Limb (tissue), 2 donors: ENCODE results near the gene USF1.
"Not testable (repeated sequence)": the region's sequence is repeated elsewhere in the genome, so short reads cannot be mapped to it uniquely, and the experiment has no call there.

ENCODE experiments used
- DNase-seq, 2 donors: peaks; one replicate each; pipeline ENCODE4 v3.0.0-alpha.2; 2016; ENCODE audit errors: extremely low spot score in 2 of 2

The USF1 gene

DNA sequence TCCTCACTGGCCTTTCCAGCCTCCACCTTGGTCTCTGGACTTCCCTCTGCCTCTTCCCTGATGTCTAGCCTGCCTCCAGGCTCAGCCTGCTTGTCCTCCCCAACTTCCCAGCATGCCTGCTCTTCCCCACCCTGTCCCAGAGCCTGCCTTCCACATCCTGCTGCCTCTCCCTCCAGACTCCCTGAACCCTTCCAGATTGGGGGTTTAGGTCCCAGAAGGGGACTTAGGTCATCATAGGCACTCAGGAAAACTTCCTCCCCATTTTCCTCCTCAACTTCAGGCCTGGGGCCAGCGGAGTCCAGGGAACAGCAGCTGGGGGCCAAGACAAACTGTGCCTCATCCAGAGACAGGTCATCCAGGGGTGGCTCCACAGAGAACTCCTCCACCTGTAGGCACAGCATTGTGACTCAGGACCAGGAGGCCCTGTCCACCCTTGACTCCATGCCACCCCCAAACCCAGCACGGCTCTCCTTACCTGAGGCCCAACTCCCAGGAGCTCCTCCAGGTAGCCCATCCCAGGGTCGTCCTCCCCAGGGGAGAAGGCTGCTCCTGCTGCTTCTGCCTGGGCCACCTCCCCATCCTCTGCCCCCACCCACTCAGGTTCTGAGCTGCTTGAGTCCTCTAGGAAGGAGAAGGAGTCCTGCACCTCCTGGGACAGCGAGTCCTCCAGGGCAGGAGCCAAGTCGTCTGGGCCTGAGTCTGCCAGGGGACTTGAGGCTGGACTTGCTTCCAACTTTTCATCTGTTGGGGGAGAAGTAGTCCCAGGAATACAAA lies 3.4 kb upstream of the USF1 start:
- no peak for DNase-seq

DNA sequence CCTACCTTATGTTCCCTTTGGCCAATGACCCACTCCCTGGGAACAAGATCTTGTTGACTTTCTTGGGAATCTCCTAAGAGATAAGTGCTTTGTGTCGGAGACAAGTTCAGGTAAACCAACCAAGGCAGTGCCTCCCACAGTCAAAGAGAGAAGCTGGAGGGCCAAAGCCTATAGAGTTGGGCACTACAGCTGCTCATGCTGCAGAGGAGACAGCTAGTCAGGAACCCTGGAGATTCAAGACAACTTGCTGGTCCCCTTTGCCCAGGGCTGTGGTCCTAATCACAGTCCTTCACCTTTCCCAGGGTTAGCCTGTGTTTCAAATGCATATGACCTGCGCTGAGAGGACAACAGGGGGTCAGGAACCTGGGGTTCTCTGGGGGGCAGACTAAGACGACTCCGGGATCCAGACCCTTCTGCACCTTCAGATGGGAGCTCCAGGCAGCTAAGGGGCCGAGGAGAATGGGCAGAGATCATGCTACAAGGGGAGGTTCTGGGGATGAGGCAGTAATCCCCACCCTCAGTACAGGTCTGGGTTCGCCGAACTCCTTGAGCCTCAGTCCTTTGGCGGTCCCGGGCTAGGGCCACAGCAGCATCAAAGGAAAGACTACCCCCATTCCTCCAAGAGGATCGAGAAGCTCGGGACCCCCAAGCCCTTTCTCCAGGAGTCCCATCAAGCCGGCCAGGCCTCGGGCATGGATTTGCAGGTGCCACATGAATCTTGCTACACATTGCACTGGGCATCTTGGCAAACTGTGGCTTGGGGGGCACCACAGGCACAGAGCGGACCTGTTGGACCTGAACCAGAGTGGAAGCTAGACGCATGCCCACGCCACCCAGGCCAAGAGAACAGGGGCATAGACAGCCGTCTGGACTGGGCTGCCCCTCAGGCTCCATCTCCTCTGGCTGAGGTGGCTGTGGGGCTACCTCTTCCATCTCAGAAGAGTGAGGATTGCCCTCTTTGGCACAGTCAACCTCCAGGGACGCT lies 2.0 kb upstream of the USF1 start:
- no peak for DNase-seq

DNA sequence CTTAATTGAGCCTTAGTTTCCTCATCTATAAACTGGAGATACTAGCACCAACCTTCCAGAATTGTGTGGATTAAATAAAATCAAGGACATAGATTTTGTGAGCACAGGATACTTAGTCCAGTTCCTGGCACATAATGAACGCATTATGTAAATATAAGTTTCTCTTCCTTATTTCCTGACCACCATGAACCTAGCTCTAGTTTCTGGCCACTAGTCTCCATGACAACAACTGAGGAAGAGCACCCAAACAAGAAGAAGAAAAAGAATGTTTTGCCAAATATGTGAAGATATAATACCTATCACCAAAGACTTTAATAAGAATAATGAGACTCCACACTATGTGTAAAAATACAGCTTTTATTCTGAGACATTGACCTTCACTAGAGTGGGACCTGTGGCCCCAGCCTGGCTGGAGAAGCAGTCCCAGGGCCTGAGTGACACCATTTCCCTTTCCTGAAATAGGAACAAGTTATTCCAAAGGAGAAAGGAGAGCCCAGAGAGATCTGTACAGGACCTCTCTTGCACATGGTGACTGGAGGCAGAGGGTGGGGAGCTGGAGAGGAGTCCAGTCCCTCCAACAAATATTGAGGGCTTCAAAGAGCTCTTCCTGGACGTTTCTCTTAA lies 940 bp upstream of the USF1 start:
- no peak for DNase-seq

DNA sequence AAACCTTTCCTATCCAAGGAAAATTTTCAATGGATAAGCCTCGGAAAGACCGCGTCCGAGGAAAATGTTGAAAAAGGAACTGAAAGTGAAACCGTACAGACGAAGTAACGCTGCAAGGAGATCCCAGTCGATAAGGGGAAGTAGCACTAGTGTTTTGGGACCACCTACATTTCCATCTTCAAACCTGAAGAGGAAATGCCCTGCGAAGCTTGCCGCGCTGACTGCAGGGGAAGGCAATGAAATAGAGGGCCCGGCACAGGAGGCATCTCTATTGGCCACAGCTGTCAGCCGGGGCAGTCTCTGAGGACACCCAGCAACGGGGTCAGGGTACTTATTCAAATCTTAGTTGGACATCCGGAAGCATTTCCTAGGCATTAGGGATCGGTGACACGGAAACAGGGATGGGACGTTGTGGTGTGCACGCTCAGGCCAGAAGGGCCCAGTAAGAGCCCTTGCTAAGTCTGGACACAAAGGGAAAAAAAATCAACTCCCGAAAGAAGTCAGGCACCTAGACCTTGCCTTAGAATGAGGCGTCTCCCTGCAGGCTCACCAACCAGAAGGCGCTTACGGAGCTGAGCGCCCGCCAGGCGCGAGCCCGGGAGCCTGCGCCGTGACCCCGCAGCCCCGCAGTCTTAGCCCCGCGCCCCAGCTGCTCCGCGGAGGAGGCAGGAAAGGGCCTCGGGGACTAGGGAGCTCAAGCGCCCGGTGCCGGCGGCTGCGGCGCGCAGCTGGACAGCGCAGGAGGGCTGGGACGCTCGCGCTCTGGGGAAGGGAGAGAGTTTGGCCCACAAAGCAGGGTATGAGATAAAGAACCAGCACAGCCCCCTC lies 655 bp downstream of the USF1 start:
- DNase-seq: peak; percentile 54 to 70

DNA sequence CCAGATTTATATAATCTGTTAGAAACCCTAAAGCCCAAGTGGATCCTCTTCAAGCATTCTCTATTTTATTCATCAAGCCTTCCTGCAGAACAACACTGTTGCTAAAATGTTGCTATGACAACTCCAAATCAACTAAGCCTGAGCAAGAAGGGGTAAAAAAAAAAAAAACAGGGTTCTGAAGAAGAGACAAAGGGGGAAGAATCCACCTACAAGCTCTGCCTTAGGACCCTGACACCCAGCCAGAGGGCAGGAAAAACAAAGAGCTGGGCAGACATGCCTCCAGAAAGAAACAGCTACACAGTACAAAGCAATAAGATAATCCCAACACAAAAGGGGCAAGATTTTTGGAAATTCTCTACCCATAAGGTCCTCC lies 1.3 kb downstream of the USF1 start:
- DNase-seq: peak; percentile 5 to 36

DNA sequence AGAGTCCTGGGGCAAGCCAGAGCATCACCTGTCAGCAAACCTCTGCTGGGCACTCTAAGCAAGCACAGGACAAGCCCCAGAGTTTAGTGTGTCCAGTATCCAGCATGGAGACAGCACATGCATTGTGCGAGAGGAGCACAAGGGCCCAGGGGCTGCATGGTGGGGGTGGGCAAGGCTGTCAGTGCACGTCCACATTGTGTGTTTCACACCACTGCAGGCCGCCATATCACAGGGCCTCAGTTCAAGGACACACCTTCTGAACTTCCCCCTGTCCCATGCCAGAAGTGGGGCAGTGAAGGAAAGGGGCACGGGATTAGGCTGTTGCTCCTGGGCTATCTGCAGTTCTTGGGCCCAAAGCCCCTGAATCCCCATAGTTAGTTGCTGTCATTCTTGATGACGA lies 6.2 kb downstream of the USF1 start:
- DNase-seq: no peak

DNA sequence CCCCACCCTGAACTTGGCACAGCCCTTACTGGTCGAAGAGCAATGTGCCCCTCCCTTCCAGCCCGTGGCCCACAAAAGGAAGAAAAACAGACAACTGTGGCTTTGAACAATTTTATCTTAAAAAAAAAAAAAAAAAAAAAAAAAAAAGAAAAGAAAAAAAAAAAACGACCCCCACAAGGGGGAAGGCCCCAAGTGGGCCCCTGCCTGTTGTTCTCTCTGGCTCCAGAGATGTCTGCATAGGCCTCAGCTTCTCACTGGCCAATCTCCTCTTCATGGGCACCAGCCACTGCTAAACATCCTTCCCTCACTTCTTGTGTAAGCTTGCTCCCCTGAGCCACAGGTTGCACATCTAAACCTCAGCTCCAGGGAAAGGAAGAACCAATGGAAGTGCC lies 6.6 kb downstream of the USF1 start:
- DNase-seq: no peak

DNA sequence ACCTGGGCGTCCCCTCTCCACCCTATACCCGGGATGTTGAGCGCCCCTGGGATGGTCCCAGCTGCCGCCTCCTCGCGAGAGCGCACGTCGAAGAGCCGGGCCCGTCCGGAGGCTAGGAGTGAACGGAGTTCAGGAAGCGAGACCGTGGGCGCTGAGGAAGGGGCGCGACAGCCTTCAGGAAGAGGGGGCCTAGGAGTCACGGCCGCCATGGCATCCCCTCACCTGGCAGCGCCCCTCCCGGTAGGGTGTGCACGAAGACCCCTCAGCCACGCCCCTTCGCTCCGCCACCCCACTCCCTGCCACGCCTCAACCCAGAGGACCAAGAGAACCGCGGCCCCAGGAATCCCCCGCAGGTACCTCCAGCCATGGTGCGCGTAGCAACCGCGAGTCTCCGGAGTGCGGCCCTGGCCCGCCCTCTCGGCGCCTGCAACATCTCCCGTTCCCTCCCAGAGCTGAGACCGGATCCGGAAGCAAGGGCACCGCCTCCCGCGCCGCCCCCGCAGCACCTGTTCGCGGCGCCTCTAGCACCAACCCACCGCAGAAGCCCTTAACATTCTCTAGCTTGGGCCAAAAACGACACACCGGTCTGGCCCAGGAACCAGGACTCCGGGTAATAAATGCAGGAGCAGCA lies 7.1 kb downstream of the USF1 start, which contains the start of gene TSTD1:
TSS of gene TSTD1 (minus strand) at position 442 of the 631 bp plus-strand sequence. CDS start at position 367, 75 bp downstream.
- peak; percentile 21 to 71 for DNase-seq

DNA sequence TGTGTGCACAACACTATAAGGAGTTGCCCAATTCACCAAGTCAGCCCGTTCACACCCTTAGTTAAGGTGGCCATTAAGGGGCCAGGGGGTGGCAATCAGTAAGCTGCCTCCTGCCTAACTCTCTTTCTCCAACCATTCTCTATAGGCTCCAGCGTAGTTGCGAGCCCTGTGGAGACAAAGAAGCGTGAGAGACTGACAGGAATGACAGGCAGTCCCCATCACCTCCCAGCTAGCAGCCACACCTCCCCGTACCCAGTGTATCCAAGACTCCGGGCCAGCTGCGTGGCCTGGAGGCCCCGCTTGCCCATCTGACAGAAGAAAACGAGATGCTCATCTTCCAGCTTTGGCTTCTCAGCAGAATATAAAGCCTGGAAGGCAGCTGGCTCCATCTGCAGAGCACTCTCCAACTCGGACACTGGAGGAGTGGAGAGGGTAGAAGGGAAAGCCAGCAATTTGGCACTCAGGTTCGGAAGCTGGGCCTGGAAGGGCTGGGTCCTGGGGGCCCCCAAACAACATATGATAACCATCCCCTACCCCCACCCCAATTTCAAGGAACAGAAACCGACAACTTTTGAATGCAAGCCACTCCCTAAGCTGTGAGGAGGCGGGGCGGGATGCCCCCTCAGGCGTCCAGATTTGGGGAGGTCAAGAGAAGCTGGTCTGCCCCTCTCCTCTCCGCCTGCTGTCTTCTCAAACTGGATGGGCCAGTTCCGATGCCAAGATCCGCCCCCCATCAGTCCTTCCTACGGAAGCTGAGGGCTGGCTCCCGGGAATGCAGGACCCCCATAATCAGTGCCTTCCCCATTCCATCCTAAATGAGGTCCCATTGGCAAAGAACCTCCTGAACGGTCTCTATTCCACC lies 7.9 kb downstream of the USF1 start:
- no peak for DNase-seq

DNA sequence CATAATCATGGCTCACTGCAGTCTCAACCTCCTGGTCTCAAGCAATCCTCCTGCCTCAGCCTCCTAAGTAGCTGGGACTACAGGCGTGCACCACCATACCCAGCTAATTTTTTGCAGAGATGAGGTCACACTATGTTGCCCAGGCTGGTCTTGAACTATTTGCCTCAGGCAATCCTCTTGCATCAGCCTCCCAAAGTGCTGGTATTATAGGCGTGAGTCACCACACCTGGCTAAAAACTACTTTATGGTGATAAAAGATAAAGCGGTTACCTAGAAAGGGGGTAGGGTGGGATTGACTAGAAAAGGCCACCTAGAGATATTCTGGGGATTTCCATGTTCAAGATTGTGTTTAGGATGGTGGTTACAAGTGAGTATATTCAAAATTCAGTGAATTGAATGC lies 12.0 kb downstream of the USF1 start:
- DNase-seq: no peak

DNA sequence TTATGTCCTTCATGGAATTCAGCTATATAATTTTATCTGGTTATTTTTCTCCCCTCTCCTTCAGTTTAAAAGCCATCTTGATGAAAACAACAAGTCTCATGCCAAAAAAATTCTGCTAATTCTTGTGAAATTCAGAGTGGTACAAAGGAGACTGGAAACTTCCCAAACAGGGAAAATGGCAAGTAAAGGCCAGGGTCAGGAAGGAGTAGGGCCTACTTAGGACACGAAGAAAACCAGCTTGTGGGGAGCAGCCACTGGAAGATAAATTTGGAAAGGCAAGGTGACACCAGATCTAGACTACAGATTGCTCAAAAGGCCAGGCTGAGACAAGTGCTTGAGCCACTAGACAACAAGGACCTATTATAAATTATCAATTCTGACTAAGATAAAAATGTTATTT lies 13.4 kb downstream of the USF1 start:
- no peak for DNase-seq

DNA sequence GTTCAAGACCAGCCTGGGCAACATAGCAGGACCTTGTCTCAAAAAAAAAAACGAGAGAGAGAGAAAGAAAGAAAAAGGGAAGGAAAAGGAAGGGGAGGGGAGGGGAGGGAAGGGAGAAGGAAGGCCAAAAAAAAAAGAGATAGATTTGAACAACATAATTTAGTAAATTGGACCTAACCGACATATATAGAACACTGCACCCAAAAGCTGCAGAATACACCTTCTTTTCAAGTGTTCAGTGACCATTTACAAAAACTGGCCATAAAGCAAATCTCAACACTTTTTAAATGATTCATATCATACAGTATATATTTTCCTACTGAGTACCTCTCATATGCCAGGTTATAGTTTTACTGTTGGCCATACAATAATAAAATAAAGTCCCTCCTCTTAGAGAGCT lies 13.9 kb downstream of the USF1 start:
- no peak for DNase-seq

DNA sequence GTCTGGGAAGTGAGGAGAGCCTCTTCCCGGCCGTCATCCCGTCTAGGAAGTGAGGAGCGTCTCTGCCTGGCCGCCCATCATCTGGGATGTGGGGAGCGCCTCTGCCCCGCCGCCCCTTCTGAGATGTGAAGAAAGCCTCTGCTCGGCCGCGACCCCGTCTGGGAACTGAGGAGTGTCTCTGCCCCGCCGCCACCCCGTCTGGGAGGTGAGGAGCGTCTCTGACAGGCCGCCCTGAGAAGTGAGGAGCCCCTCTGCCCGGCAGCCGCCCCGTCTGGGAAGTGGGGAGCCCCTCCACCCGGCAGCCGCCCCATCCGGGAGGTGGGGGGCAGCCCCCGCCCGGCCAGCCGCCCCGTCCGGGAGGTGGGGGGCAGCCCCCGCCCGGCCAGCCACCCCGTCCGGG lies 16.3 kb downstream of the USF1 start:
- DNase-seq: not testable (repeated sequence)

DNA sequence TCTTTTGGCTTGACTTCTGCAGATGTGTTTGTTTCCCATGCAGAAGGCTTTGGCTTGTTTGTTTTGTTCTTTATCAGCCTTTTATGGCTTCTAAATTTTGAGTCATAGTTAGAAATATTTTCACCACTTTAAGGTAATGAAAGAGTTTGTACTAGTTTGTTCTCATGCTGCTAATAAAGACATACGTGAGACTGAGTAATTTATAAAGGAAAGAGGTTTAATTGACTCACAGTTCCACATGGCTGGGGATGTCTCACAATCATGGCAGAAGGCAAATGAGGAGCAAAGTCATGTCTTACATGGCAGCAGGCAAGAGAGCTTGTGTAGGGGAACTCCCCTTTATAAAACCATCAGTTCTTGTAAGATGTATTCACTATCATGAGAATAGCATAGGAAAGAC lies 18.8 kb downstream of the USF1 start:
- not testable (repeated sequence) for DNase-seq

DNA sequence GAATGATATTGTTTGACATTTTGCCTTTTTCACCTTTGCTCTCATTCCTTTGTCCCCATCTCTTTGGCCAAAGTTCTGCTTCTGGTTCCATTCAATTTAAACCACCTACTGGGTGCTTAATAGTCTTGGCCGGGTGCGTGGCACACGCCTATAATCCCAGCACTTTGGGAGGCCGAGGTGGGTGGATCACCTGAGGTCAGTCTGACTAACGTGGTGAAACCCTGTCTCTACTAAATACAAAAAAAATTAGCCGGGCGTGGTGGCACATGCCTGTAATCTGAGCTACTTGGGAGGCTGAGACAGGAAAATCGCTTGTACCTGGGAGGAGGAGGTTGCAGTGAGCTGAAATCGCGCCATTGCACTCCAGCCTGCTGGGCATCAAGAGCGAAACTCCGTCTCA lies 23.3 kb downstream of the USF1 start:
- DNase-seq: not testable (repeated sequence)

DNA sequence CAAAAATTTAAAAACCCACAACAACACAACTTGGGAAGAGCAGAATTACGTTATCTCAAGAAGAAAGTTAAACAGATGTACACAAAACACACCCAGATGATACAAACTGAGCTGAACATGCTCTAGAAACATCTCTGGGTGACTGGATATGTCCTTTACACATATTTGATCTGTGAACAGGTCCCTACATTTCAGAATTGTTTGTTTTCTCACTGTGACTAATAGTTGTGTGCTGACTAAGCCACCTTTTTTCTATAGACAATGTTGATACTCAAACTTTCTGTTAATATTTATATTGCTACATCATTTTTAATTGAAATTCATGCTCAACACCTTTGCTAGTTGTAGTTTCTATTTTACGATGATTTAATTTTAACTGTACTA lies 23.8 kb downstream of the USF1 start:
- DNase-seq: no peak

DNA sequence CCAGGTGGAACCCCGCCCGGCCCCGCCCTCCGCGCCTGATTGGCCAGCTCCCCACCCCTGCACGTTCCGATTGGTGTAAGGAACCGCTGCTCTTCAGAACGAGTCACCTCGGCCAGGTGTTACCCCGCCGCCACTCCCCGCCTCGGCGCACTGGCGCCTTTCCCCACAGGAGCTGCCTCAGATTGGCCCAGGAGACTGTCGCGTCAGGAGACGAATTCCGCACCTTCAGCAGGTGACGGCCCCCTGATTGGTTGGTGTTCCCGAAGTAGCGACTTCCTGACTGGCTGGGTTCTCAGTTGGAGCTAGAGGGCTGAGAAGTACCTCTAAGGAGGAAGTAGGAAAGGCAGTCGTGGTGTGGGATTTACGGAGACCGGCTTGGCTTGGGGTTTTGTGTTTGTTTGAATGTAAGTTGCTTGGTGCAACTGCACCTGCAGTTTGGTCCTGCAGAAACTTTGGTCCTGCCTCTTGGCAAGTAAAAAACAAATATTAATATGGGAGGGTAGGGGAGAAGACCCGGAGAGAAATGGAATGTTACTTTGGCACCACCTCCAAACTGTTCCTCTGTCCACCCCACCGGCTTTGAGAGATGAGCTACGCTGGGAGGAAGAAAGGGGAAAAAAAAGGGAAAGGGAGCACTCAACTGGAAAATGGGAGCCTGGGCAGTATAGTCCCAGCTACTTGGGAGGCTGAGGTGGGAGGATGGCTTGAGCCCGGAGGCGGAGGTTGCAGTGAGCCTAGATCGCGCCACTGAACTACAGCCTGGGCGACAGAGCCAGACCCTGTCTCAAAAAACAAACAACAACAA lies 24.4 kb downstream of the USF1 start:
- DNase-seq: peak in 1 of 2 donors; percentile 82

DNA sequence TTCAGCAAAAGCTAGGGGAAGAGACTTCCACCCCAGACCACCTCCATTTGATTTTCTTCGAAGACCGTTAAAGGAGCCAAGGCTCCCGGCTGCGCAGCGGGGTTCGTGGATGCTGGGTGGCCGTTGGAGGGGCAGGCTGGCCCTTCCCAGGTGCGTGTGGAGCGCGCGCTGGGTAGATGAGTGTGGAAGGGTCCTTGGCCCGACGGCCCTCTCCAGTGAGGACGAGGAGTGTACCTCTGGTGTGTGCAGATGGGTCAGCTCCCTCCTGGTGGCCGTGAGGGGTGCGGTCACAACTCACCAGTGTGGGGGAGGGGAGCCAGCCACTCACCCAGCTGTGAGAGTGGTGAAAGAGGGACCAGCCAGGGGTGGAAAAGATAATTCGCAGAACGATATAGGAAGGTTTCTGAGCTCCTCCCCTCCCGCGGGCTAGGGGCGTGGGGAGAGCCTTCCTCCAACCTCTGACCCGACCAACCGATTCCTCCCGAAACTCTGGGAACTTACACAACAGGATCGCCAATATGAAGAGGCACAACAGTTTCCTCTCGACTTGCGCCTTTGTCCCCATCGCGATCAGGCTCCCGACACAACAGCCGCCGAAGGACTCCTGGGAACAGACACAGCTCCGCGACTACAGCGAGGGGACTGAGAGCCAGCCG lies 25.1 kb downstream of the USF1 start, which contains the start of gene F11R:
TSS of gene F11R (minus strand) at position 644 of the 656 bp plus-strand sequence. CDS start at position 565, 79 bp downstream.
- peak in 1 of 2 donors; percentile 51 for DNase-seq
